Epithelial cell of alveolus of lung (primary cell): ENCODE data around the gene PSME4. TPM values are rescaled to one million over a fixed set of nuclear protein-coding genes. Genes with fewer than 3 reads are reported as not detected.

Source experiments
- total RNA-seq: library from RNA; depleted of rRNA; stranded (reverse); fragments of >200 nt; gene quantifications from 2 replicates; pipeline ENCODE4 v1.2.1, GENCODE V29; 2015

PSME4 gene, protein sequence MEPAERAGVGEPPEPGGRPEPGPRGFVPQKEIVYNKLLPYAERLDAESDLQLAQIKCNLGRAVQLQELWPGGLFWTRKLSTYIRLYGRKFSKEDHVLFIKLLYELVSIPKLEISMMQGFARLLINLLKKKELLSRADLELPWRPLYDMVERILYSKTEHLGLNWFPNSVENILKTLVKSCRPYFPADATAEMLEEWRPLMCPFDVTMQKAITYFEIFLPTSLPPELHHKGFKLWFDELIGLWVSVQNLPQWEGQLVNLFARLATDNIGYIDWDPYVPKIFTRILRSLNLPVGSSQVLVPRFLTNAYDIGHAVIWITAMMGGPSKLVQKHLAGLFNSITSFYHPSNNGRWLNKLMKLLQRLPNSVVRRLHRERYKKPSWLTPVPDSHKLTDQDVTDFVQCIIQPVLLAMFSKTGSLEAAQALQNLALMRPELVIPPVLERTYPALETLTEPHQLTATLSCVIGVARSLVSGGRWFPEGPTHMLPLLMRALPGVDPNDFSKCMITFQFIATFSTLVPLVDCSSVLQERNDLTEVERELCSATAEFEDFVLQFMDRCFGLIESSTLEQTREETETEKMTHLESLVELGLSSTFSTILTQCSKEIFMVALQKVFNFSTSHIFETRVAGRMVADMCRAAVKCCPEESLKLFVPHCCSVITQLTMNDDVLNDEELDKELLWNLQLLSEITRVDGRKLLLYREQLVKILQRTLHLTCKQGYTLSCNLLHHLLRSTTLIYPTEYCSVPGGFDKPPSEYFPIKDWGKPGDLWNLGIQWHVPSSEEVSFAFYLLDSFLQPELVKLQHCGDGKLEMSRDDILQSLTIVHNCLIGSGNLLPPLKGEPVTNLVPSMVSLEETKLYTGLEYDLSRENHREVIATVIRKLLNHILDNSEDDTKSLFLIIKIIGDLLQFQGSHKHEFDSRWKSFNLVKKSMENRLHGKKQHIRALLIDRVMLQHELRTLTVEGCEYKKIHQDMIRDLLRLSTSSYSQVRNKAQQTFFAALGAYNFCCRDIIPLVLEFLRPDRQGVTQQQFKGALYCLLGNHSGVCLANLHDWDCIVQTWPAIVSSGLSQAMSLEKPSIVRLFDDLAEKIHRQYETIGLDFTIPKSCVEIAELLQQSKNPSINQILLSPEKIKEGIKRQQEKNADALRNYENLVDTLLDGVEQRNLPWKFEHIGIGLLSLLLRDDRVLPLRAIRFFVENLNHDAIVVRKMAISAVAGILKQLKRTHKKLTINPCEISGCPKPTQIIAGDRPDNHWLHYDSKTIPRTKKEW (N-terminal part only)
- 26.8 and 33.0 TPM in 2 replicates for total RNA-seq

GRCh38 chr2:53970724-53971602 lies at the start of gene PSME4:
Gene PSME4 (minus strand): TSS chr2:53970993. CDS start chr2:53970784, 209 bp downstream.

GRCh38 chr2:53859206-53860181 lies 111.3 kb downstream of the PSME4 start, which contains the start of gene GPR75:
Gene GPR75 (minus strand): TSS chr2:53859967. CDS start chr2:53854756, 5,211 bp downstream.

Other genes starting within 250 kb of the PSME4 start
- 0.16 and 6.9 TPM in 2 replicates for gene CHAC2, start 203.2 kb downstream of the PSME4 start, total RNA-seq
- 14.6 and 21.2 TPM in 2 replicates for gene ASB3, start 184.0 kb downstream of the PSME4 start, total RNA-seq
- 46.0 and 79.6 TPM in 2 replicates for gene ERLEC1, start 183.9 kb downstream of the PSME4 start, total RNA-seq
- 0.52 and 2.1 TPM in 2 replicates for gene GPR75, start 111.0 kb downstream of the PSME4 start, total RNA-seq
- 7.5 and 7.6 TPM in 2 replicates for gene ACYP2, start 144.6 kb upstream of the PSME4 start, total RNA-seq